HG03139 (cell line): Measurements from ENCODE around the gene ARHGAP4.

Source experiments
- ATAC-seq: cut with Tn5 transposase; IDR thresholded peaks from one replicate; pipeline ENCODE4 v1.9.1; 2021; ENCODE audit not compliant: unreplicated experiment

Gene ARHGAP4

DNA sequence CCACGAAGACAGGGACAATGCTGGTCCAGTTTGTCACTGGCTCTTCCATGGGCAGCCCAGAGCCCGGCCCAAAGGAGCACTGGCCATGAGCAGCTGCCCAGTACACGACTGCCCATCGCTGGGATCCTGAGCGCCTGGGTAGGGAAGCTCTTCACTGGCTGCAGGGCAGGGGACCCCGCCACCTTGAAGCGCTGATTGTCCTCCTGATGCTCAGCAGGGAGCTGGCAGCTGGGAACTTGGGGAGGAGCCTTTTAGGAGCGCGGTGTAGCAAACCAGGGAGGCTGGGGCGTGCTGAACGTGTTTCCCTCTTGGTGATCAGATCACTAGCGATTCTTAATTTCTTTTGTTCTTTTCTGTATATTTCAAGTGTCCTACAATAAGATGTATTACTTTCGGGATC is 41.9 kb downstream of the ARHGAP4 start:
- ATAC-seq = no peak

DNA sequence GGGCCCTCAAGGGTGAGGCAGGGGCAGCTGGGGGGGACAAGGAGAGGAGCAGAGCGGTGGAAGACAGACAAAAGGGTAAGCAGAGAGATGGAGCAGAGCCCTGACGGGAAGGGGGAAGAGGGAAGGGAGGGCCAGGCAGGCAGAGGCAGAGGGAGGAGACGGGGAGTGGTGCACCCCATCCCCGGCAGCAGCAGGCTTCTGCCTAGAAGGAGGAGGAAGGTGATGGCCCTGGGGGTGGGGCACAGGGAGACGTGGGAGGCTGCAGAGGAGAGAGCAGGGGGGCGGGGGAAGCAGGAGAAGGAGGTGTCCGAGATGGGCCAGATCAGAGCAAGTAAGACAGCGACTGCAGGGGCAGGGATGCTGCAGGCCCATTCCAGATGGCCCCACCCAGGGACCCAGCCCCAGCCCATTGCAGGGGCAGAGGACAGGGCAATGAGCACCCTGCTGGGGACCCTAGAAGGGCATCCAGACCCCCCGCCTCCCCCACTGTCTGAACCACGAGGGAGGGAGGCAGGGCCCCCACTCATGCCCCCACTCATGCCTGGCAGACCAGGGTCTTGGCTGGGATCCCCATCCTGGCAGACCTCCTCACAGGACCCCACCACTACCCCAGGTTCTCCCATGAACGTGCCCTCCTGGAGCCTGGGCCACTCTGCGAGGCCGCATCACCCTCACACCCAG is 42.8 kb downstream of the ARHGAP4 start:
- no peak for ATAC-seq

DNA sequence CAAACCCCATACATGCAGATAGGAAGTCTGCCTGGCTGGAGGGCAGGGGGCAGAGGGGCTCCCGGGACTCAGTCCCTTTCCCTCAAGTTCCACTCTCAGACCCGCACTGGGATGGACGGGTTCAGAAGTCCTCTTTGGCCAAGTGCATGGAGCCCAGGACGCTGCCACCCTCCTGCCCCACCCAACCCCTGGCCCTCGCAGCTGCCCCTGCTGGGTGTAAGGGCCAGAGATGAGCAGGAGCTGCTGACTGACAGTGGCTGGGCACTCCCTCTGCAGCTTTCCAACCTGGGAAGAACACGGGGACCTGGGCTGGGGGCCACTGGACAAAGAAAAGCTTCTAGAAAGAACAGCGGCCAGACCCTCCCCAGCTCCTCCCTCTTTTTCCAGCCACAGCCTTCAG is 43.5 kb downstream of the ARHGAP4 start:
- ATAC-seq = no peak

DNA sequence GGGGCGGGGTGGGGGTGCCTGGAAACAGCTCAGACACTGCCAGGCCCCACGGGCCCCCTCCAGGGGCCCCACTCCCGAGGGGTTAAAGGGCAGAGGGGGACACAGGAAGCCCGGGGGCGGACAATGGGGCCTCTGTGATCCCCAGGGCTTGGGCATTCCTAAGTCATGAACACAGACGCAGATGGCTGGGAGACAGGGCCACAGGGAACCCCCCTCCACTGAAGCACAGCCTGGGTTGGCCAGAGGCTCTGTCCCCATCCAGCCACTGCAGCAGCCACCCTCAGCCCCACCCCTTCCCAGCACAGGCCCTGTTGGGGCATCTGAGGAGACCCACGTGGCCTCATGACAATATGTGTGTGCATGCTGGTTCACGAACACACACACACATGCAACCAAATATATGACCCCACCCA is 44.0 kb downstream of the ARHGAP4 start:
- ATAC-seq = no peak

DNA sequence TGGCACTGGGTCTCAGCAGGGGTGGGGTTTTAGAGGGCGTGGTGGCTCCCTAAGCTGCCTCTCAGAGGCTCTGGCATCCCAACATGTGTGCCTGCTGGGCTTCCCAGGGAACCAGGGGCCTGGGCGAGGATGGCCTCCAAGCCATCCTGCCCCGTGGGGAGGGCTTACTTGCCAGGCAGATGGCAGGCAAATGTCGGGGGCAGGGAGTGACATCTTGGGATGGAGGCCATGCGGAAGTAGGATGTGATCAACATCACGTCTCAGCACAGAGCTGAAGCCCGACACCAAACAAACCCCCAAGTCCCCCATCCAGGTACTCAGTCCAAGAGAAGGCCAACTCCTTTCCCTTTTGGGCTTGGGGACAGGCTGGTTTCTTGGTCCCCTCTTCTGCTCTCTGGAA is 44.8 kb downstream of the ARHGAP4 start:
- no peak for ATAC-seq

DNA sequence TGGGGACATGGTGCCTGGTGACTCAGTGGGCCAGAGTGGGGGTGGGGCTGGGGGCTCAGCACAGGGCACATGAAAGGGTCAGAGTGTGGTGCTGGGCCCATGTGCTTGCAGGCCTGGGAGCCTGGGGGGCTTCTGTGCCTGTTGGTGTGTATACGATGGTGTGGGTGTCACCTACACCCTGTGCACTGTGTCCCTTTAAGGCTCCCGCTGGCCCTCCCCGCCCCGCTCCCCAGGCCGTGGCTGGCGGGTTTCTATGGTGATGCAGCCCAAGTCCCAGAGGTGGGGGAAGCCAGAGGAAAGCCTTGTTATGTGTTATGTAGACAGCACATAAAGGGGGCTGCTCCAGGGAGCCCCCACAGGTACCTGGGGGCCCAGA is 45.6 kb downstream of the ARHGAP4 start:
- ATAC-seq = no peak

DNA sequence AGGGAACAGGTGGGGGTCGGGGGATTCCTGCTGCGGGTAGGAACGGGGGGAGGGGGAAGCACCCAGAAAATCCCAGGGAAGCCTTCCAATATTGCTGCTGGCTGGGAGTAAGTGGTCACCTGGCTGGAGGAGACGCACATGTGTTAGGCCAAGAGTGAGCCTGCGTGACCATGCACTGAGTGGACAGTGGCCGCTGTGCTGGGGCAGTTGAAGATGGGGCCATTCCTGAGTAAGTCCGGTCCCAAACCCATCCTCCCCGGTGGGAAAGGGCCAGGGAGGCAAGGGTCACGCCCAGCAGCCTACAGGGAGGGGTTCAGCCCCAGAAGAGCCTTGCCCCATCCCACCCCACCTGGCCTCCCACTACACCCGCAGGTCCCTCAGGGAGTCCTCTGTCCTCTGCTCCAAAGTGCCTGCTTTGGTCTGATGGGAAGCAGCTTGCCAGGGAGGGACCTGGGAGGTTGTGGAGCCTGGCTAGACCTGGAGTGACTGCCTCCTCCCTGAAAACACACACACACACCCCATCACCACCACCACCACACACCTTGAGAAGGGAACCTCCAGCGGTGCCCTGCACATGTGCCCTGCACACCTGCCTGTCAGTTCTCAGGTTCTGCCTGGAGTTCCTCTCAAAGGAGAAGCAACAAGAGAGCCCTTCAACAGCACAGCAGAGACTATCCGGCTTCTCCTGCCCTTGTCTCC is 46.2 kb downstream of the ARHGAP4 start:
- no peak for ATAC-seq

DNA sequence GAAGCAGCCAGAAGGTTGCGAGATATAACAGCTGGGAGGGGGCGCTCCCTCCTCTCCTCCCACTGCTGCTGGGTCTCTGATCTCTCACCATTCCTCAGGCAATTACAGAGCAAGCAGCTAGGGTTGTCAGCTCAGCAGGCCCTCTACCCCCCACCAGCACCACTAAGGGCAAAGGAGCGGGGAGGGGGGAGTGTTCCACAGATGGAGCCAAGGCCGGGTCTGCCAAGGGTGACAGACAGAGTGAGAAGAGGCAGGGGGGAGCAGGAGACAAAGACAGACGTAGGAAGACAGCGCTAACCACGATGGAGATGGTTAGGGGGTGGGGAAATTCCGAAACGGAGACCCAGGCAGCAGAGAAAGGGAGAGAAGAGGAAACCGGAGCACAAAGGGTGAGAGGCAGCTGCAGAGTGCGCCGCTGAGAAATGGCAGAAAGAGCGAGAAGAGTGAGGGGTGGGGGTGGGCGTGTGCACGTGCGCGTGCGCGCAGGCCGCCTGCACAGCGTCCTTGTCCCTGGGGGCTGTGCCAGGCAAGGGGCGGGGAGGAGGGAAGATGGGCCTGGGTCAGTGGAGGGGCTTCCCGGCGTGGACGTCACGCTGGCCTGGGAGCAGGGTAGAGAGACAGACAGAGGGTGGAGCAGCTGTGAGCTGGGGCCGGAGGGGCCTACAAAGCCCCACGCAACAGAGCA is 47.0 kb downstream of the ARHGAP4 start:
- no peak for ATAC-seq

DNA sequence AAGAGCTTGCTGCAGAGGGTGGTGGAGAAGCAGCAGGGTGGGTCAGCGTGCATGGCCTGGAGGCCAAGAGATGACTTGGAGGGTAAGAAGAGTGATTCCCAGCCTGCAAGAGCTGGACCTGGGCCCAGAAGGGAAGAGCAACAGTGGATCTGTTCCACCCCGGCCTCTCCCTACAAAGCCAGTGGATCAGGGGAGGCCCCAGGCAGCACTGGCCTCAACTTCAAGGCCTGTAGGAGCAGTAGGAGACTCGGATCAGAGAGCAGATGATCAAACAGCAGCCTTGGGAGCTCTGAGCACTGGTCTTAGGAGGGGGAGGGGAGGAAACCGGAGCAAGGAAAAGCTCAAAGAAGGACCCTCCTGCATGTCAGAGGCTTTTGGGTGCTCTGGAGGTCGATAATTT is 47.7 kb downstream of the ARHGAP4 start:
- no peak for ATAC-seq

DNA sequence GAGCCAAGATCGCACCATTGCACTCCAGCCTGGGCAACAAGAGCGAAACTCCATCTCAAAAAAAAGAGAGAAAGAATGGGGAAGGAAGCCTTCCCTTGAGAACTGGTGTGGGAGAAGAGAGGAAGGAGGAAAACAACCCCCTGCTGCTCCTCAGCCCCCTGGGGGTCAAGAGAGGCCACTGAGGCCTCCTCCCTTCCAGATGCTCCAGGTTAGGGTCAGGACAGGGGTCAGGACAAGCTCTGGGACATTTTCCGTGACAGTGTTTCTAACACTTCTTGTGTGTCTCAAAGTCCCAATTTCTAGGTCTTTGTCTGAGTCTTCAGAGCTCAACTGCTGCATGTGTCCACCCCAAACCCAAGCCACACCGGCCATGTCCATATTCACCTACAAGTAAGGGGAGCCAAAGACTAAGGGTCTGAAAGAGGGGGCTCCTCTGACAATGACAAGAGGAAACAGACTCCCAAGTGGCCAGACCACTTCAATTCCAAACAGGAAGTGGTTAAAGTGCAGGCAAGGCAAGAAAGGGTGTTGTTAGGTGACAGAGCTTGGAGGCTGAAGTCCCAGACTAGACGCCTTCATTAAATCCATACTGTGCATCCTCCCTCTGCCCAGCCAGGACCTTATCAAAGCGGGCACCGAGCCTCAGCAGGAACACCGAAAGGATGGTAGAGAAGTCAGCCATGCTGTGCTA is 48.3 kb downstream of the ARHGAP4 start:
- ATAC-seq = no peak

DNA sequence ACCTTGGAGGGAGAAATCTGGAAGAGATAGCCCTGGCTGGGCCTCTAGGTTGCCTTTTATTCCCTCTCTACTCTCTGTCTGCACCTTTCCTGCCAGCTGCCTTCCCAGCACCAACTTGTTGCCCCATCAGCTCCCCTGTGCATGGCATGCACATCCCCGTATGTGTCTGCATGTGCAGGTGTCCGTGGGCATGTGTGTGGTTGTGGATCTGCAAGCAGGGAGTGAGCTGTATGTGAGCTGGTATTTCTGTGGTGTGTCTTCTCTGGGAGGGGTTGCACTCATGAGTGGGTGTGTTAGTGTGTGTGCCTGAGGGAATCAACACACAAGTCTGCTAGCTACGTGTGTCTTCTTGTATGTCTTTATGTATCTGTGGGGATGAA is 50.0 kb downstream of the ARHGAP4 start:
- no peak for ATAC-seq

DNA sequence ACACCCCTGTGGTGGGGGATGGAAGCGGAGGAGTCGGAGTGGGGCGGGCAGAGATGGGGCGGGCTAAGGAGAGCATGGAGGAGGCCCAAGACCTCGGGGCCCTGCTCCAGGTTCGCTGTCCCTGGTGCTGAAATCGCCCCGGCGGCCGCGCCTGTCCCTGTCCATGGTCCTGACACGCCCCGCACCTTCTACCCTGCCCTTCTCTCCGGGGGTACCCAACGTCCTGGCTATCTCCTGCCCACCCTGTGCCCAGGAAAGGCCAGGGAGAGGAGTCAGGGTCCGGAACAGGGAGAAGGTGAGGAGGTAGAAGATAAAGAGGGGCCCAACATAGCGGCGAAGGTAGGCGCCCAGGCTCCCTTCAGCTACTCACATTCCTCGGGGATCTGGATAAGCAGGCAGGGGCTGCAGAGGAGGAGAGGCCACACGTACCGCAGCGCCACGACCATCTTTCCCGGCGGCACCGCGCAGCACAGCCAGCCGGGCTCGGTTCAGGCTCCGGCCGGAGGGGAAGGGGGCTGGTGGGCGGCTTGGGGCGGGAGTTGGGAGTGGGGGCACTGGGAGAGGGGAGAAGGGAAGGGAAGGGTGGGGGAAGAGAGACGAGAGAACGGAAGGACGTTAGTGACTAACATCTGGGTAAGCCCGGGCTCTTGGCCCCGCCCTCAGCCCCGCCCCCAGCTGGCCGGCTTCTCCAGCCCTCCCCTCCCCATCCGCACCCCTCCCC is 50.5 kb downstream of the ARHGAP4 start:
- ATAC-seq = no peak

DNA sequence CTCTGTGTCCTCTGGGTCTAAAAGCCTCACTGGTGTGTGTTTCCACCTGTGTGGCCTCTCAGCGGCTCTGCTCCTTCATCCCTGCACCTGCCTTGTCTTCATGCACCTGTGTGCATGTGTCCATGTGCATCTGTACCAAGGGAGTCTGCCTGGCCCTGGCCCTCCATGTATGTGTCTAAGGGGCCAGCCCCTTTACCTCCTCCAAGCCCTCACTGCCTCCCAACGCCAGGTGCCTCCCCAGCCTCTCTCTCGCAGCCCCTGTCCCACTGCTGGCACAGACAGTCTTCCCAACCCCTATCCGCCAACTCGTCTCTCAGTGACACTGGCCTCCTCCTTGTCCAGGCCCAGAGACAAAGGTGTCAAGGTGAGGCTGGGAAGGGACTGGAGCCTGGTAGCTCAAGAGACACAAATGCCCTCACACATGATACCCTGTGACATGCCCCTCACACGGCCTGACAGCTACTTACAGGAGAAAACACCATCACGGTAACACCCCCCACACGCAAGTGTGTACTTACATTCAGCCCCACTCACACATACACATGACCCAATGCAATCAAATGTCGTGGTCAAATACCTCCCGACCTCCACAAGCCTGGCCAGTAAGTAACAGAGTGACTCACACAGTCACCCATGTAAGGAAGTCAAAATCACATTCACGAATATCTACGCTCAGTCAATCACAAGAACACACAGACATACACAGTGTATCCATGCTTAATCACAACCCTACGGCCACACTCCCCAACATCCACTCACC is 51.5 kb downstream of the ARHGAP4 start:
- no peak for ATAC-seq

DNA sequence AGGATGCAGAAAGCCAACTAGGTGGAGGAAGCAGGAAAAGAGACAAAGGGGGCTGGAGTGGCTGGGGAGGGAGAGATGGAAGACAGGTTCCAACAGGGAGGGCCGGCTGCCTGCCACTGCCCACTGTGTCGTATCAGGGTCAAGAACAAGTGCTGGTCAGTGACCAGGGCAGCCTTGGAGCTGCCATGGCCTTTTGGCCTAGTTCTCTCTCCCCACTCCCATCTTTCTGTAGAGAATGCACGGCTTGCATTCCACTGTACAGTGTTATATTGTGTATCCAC is 52.0 kb downstream of the ARHGAP4 start:
- no peak for ATAC-seq

DNA sequence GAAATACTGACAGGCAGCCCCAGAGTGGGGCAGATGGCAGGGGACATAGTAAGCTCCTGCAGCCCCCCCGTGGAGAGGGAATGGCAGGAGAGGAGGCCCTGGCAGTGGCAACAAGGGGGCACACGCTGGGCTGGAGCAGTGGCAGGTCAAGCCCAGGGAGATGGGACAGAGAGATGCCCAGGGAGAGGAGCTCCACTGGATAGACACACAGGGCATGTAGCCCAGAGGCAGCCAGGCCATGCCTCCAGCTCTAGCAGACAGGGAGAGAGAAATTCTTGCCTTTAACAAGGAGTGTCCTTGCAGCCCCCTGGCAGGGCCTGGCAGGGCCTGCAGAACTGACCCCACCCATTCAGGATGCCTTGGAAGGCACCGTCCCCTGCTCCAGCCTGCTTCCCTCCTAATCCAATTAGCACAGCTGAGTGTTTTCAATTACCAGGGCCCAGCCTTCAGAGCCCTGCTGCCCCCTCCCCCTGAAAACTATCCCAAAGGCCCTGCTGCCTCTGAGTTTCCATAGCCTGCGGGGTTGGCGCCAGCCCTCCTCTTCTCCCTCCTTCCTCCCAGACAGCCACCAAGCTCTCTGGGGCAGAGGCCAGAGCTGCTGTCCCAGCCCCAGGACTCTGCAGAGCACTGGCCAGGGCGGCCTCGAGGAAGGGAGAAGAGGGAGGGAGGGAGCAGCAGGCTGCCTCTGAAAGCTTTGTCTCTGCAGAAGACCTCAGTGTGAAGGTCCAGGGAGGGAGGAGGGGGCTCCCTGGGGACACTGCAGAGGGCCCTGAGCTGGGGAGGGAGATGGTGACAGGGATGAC is 52.6 kb downstream of the ARHGAP4 start:
- ATAC-seq = no peak

DNA sequence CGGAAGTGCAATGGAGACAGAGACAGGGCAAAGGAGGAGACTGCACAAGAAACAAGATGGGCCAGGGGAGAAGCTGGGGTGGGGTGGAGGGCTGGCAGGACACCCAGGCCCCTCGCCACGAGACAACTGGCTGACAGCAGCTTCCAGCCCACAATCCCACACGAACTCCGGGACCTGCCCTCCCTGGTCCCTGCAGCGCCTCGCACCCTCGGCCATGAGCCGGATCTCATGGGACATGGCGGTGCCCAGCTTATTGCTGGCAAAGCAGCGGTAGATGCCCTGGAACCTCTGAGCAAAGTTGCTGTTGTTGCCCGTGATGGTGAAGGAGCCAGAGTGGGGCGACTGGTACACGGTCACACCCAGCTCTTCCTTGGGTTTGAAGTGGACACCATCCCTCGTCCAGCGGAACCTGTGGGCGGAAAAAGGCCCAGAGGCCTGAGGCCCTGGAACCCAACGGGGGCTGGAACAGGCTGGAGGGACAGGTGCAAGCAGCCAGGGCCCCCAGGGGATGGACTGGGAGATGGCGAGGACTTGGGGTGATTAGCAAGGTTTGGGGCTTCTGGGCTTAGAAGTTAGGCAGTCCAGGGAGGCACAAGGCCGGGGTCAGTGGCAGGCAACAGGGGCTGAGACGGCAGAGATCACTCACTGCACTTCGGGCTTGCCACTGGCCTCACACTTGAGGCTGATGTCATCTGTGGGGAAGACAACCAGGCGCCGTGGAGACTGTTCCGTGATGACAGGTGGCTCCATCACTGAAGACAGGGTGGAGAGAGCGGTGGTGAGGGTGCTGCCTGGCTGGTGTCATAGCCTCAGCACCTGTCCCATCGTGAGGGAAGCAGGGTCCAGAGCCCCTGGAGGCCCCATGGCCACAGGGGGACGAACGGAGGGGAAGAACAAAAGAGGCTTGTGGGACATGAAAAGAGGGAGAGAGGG is 53.9 kb downstream of the ARHGAP4 start:
- ATAC-seq = no peak

DNA sequence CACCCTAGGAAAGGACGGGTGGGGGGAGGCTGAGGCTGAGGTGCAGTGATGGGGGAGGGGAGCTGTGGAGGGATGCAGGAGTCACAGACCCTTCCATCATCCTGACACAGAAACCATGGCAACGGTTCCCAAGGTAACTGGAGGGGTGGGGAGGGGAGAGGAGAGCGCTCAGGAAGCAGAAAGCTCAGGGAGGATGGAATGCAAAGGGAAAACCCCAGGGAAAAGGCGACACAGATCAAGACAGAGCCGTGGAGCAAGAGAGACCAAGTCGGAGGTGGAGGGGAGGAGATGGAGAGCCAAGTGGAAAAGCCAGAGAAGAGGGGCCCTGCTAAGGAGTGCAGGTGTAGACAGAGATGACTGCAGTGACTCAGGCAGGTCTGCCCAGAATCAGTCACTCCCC is 54.6 kb downstream of the ARHGAP4 start:
- ATAC-seq = no peak

DNA sequence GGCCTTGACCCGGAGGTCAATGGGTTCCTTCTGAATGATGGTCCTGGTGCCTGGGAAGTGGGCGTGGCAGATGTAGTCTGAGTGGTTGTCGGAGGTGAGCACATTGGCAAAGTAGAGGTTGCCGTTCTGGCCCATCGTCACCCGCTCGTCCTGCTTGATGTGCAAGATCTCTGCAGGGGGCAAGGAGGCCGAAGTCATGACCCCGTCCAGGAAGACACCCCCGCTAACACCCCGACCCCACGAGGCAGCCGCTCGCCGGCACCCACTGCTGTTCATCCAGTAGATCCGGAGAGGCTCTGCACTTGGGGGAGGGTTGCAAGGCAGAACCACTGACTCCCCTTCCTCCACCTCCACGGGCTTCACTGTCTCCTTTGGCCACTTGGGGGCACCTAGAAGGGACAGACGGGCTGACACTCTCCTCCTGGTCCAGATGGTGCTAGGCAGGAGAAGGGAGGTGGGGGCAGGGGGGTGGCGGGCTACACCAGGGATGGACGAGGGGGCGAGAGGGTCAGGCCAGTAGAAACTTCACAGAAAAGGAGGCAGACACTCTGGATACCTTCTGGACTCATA is 55.2 kb downstream of the ARHGAP4 start:
- ATAC-seq = no peak
